Measurements from ENCODE around the gene MRPL2.

- TF ChIP-seq ZNF473 (tag by site-specific recombination; IDR thresholded peaks at IDR 0.05), result no peak
- TF ChIP-seq ZNF140 (tag by site-specific recombination; IDR thresholded peaks at IDR 0.05), result no peak
- no peak for TF ChIP-seq KLF1 (tag by site-specific recombination; IDR thresholded peaks at IDR 0.05)
- no peak for TF ChIP-seq ZBTB49 (tag by site-specific recombination; IDR thresholded peaks at IDR 0.05; ENCODE audit: low read depth)
- no peak for TF ChIP-seq WT1 (tag by site-specific recombination; IDR thresholded peaks at IDR 0.05)
These were observed 31.8 kb upstream of the MRPL2 start for GRCh38 chr6:43091020-43091419.

All from HEK293 (cell line).